ENCODE measurements around the gene C1S.
"Not testable (repeated sequence)": the region's sequence is repeated elsewhere in the genome, so short reads cannot be mapped to it uniquely, and the experiment has no call there.

The C1S gene

DNA sequence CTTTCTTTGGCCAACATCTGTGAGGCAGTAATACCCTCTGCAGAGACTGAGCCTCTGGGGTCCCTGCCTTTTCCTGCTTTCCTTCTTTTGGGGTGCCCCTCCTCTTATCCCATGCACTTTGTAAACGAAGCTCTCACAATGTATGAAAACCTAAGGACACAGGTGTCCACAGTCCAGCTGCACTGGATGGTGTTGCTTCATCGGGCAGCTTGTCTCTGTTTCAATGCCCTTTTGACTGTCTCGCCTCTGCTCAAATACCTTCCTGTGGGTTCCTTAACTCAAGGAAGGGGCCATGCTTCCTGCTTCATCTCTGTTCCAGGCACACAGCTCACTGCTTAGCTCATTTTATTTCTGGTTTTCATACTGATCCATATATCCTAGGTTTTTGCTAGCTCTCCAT is 42.1 kb downstream of the C1S start:
- no peak for DNase-seq (ENCODE audit: low read depth)

DNA sequence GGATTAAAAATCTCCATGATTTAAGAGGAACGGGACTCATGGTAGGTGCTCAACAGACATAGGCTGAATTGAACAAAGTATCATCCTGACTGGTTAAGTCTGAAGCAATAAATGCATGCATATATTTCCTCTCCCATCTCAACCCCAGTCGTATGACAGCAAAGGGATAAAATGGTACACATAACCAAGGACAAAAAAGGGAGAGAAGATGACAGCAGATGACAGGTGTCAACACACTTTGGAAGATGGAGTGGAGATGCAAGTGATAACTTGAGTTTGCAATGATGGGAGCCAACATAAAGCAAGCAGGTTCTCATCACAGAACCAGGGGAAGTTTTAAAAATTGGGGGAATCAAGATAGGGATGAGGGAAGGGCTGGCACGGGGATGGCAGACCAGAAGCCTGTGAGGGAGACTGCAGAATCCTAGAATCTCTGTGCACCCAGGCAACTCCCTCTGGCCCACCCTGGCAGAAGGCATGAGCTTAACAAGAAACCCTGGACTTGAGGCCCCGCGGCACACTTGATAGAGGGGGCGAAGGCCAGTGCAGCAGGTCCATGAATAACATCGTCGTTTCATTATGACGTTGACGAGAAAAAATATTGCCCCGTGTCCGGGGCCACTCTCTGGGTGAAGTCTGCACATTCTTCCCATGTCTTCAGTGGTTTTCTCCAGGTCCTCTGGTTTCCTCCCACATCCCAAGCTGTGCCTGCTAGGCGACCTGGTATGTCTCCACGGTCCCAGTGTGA is 43.5 kb downstream of the C1S start:
- no peak for DNase-seq (ENCODE audit: low read depth)

DNA sequence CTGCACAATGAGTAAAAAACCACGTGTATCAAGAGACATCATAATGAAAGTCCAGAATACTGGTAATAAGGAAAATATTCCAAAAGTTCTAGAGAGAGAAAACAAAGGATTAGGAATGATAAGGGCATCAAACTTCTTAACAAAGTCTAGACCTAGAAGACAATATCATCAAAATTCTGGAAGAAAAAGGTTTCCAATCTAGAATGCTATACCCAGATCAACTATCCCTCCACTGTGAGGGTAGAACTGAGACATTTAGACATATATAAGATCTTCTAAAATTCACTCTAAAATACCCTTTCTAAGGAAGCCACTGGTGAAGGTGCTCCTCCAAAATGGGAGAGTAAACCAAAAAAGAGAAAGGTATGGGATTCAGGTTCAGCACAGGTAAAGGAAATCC is 45.6 kb downstream of the C1S start:
- DNase-seq (ENCODE audit: low read depth): no peak

DNA sequence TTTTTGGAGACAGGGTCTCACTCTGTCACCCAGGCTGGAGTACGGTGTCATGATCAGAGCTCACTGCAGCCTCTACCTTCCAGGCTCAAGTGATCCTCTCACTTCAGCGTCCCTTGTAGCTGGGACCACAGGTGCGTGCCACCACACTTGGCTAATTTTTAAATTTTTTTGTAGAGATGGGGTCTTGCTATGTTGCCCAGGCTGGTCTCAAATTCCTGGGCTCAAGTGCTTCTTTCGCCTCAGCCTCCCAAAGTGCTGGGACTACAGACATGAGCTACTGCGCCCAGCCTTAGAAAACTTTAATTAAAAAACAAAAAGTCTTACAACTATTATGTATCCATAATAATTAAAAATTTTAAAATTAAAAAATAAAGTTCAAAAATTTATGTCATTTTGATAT is 46.7 kb downstream of the C1S start:
- not testable (repeated sequence) for DNase-seq (ENCODE audit: low read depth)

DNA sequence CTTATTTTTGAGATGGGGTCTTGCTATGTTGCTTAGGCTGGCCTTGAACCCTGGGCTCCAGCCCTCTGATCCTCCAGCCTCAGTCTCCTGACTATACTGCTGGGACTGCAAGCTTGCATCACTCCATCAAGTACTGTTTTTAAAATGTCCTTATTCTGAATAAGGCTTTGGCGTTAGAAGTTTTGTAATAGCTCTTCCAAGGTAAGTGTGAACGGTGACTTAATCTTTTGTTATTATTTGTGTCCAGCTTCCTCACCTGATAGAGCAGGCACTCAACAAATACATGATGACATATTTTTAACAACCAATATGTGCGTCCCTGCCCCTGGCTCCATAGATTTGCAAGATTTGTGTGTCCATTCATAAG is 47.1 kb downstream of the C1S start:
- DNase-seq (ENCODE audit: low read depth): no peak

- peak; percentile 53 for DNase-seq (ENCODE audit: low read depth)
These were observed 47.7 kb downstream of the C1S start for GRCh38 chr12:7108003-7108795.

DNA sequence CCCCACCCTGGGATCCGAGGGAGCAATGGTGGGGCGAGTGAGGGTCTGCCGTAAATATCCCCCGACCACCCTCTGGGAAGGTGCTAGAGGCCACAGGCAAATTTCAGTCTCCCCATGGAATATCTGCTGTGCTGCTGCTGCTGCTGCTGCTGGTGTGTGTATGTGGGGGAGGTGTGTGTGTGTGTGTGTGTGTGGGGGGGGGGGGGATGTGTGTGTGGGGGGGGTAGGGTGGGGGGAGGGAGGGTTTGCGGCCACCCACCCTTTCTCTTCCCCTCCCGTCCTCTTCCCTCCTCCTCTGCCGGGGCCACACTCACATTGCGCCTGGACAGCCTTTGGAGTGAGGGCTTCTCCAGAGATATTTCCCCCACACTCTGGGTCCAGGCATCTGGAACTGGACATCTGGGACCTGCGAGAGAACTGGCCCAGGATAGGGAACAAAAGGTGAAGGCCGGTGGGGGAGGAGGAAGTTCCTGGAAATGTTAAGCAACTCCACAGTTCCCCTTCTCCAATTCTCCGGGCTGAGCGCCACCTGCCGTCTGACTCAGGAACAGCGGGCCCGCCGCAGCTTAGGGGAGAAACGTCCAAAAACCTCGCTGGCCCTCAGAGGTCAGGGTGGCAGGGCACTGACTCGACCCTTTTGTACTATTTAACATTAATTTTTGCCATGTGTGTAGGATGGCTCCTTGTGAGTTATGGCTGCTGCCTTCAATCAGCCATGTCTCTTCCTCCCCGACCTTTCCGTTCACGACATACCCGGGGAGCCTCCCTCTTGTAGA is 48.5 kb downstream of the C1S start, which contains the start of gene C1RL:
Gene C1RL (minus strand): TSS at position 419 of the 776 bp plus-strand sequence. CDS start 34 bp downstream, at position 385.
- DNase-seq (ENCODE audit: low read depth): peak; percentile 69

GRCh38 chr12:7109572-7109920 is 49.0 kb downstream of the C1S start:
- no peak for DNase-seq (ENCODE audit: low read depth)

DNA sequence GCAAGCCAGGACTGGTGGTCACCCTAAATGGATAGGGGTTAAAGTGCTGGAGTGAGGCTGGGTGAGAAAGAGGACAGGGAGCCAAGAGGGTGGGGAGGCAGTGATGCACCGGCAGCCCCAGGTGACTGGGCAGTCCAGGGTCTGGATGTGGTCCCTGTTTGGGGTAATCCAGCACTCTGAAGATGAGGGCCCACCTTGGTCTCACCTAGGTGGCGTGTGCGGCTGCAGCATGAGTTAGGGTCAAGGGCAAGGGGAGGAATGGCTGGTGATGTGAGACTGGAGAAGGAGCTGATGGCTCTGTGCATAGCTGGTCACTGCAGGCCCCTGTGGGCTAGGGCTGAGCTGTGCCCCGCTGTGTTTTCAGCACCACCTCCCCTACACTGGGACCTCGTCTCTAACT is 50.1 kb downstream of the C1S start:
- DNase-seq (ENCODE audit: low read depth): no peak

- DNase-seq (ENCODE audit: low read depth): no peak
These were observed 51.5 kb downstream of the C1S start for GRCh38 chr12:7112041-7112440.

- no peak for DNase-seq (ENCODE audit: low read depth)
These were observed 52.9 kb downstream of the C1S start for GRCh38 chr12:7113389-7113871.

DNA sequence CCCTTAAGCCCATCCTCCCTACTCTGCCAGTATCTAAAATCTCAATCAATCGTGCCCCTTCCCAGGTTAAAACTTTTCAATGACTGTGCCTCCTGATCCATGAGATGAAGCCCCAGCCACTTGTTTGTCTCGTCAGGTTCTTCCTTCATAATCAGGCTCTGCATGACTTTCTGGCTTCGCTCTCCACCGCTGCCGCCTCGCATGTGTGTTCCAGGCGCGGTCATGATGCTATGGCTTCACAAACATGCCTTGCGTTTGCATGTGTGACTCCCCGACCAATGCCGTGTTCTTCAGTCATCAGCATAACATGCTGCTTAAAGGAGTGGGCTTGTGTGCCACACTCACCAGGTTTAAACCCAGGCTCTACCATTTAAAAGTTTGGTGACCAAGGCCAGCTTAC is 53.5 kb downstream of the C1S start:
- DNase-seq (ENCODE audit: low read depth): no peak

GRCh38 chr12:7114851-7115250 is 54.3 kb downstream of the C1S start:
- DNase-seq (ENCODE audit: low read depth): no peak

DNA sequence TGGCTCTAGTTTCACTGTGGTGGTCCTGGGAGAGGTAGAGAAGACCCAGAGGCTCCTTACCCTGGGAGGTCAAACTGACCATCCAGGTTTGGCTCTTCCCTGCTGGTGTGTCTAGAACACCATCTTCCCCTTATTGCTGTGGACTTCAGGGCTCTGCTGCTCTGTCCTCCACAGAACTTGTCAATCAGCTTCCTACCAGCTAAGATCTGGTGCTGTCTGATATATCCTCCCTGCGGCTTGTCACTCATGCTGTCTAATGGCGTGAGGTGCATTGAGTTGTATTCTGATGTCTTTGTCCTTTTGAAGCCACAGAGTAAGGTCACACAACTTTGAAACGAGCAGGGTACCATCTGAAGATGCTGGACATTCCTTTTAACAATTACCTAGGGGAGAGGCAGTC is 55.7 kb downstream of the C1S start:
- DNase-seq (ENCODE audit: low read depth): no peak

GRCh38 chr12:7116916-7117315 is 56.4 kb downstream of the C1S start:
- no peak for DNase-seq (ENCODE audit: low read depth)

DNA sequence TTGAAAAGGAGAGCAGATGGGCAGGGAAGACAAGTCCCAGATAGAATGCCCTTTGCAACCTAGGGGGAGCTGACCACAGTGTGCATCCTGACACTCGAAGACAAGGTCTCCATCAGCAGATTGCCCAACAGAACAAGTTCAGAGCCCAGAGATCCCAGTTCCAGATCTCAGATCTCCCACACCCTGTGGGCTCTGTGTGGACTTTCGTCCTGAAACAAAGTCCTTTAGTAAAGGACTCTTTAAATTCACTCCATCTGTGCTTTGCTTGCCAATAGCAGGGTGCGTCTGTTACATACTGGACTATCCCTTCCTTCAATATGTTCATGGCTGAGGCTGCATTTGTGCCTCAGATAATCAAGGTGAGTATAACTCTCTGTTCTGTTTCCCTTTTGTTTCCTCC is 57.2 kb downstream of the C1S start:
- DNase-seq (ENCODE audit: low read depth): no peak

DNA sequence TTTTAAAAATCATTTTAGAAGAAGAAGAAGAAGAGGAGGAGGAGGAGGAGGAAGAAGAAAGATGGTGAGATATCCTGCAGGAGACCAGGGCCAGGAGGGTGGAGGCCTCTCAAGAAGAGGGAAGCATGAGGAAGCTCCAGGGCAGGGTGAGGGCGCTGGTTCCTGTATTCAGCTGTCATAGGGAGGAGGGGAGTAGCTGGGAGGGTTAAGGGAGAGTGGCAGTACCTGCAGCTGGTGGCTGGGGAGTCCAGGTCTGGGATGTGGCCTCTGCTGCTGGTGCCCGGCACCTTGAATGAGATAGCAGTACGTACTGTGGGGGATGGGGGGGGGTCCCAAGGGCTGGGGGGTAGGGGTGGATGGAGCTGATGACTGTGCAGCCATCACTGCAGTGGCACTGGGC is 58.4 kb downstream of the C1S start:
- no peak for DNase-seq (ENCODE audit: low read depth)

GRCh38 chr12:7120166-7120565 is 59.6 kb downstream of the C1S start:
- no peak for DNase-seq (ENCODE audit: low read depth)
